Neural crest cell (in vitro differentiated cells): ENCODE results near the gene ARFRP1. TPM values are rescaled to one million over a fixed set of nuclear protein-coding genes. Genes with fewer than 3 reads are reported as not detected.

Experiments
- DNase-seq: peaks from one replicate; pipeline ENCODE4 v3.0.0; 2021; ENCODE audit warnings: low read depth, mixed read lengths, low spot score
- H3K27ac Mint-ChIP-seq: one replicate; pipeline ENCODE4 v1.8.0; 2021; ENCODE audit warnings: mild to moderate bottlenecking, mixed read lengths; ENCODE audit not compliant: unreplicated experiment
- H3K27me3 Mint-ChIP-seq: 2 replicates; pipeline ENCODE4 v1.8.0; 2021; ENCODE audit warnings: low read depth, mild to moderate bottlenecking, mixed read lengths
- H3K36me3 Mint-ChIP-seq: 2 replicates; pipeline ENCODE4 v1.8.0; 2021; ENCODE audit warnings: low read depth, mild to moderate bottlenecking, mixed read lengths
- H3K4me1 Mint-ChIP-seq: 2 replicates; pipeline ENCODE4 v1.8.0; 2021; ENCODE audit warnings: mixed read lengths
- H3K4me3 Mint-ChIP-seq: one replicate; pipeline ENCODE4 v1.8.0; 2021; ENCODE audit warnings: mild to moderate bottlenecking, mixed read lengths
- H3K9me3 Mint-ChIP-seq: 2 replicates; pipeline ENCODE4 v1.8.0; 2021; ENCODE audit warnings: mixed read lengths
- CTCF ChIP-seq: fragments of 200-600 bp; sonication (generic); conservative IDR thresholded peaks from 2 replicates; pipeline ENCODE4 v1.5.0; 2021; ENCODE audit warnings: antibody characterized with exemption, mild to moderate bottlenecking
- total RNA-seq: library from RNA; stranded (reverse); gene quantifications from 2 replicates; pipeline ENCODE4 v1.2.1, GENCODE V29; 2021

Gene ARFRP1
- total RNA-seq, 1 donor from 2014 or later: 42.1 TPM

- no peak overlapping the region for H3K27ac Mint-ChIP-seq
- no peak for TF ChIP-seq CTCF
- H3K27me3 Mint-ChIP-seq: no peaks in the 10 kb centered on the region
- peaks cover 6% of the 10 kb centered on the region for H3K4me1 Mint-ChIP-seq
- peaks cover 8% of the 10 kb centered on the region for H3K36me3 Mint-ChIP-seq
- no peaks in the 10 kb centered on the region for H3K9me3 Mint-ChIP-seq
- no peak overlapping the region for H3K4me3 Mint-ChIP-seq
- no peak for DNase-seq
Measured at GRCh38 chr20:63680427-63680826, 27.3 kb downstream of the ARFRP1 start.

GRCh38 chr20:63679799-63680305, 27.9 kb downstream of the ARFRP1 start:
- no peak for DNase-seq
- no peak overlapping the region for H3K27ac Mint-ChIP-seq
- TF ChIP-seq CTCF: no peak
- no peak overlapping the region for H3K4me3 Mint-ChIP-seq
- H3K27me3 Mint-ChIP-seq: no peaks in the 10 kb centered on the region
- H3K9me3 Mint-ChIP-seq: no peaks in the 10 kb centered on the region
- H3K36me3 Mint-ChIP-seq: peaks cover 8% of the 10 kb centered on the region
- H3K4me1 Mint-ChIP-seq: peaks cover 6% of the 10 kb centered on the region

- H3K4me3 Mint-ChIP-seq: no peak overlapping the region
- peaks cover 8% of the 10 kb centered on the region for H3K36me3 Mint-ChIP-seq
- no peak overlapping the region for H3K27ac Mint-ChIP-seq
- H3K9me3 Mint-ChIP-seq: no peaks in the 10 kb centered on the region
- no peak for DNase-seq
- no peak for TF ChIP-seq CTCF
- H3K4me1 Mint-ChIP-seq: peaks cover 5% of the 10 kb centered on the region
- no peaks in the 10 kb centered on the region for H3K27me3 Mint-ChIP-seq
Measured at GRCh38 chr20:63678667-63679465, 28.9 kb downstream of the ARFRP1 start.

- H3K4me1 Mint-ChIP-seq: no peaks in the 10 kb centered on the region
- no peak for TF ChIP-seq CTCF
- no peak overlapping the region for H3K27ac Mint-ChIP-seq
- no peaks in the 10 kb centered on the region for H3K9me3 Mint-ChIP-seq
- DNase-seq: no peak
- no peak overlapping the region for H3K4me3 Mint-ChIP-seq
- H3K27me3 Mint-ChIP-seq: no peaks in the 10 kb centered on the region
- peaks cover 8% of the 10 kb centered on the region for H3K36me3 Mint-ChIP-seq
Measured at GRCh38 chr20:63678071-63678470, 29.7 kb downstream of the ARFRP1 start.

GRCh38 chr20:63675681-63676368, 32.0 kb downstream of the ARFRP1 start:
- Mint-ChIP-seq H3K4me3 (no peak overlapping the region), H3K4me1 (no peaks in the 10 kb centered on the region), H3K27ac (no peak overlapping the region), H3K27me3 (no peaks in the 10 kb centered on the region), H3K36me3 (peaks cover 8% of the 10 kb centered on the region), H3K9me3 (no peaks in the 10 kb centered on the region)
- no peak for TF ChIP-seq CTCF
- DNase-seq: no peak
